ENCODE data around the gene SLC38A10.

Gene SLC38A10

DNA sequence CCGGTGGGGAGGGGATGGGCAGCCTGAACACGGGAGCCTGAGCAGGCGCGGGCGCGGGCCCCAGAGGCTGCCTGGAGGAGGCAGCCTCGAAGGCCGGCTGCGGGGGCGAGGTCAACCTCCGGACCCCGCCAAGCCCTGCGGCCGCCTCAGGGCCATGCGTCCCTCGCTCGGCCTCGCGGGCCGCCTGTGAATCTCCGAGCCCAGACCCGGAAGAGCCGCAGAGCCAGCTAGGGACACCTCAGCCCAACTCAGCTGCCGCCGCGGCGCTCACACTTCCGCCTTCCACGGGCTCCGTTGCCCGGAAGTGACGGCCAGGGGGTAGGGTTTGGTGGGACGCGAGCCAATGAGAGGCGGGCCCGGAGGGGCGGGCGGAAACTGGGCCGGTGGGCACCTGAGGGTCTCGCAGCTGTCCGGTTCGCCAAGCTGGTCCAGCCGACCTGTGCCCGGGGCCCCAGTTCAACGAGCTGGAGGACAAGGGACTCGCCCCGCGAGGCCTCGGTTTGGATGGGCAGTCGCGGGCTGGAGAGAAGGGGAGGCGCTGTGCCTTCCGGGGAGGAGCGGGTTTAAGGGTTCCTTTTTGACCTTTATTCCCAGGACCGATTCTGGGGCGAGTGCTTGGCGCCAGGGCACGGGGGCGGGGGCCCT, at the start of gene SLC38A10:
SLC38A10 (minus strand) TSS at position 277 of the 645 bp plus-strand sequence. CDS start 386 bp downstream, outside the sequence.
- peak; percentile 83 to 87 for DNase-seq (ENCODE audit: low read depth in 2 of 2)

DNA sequence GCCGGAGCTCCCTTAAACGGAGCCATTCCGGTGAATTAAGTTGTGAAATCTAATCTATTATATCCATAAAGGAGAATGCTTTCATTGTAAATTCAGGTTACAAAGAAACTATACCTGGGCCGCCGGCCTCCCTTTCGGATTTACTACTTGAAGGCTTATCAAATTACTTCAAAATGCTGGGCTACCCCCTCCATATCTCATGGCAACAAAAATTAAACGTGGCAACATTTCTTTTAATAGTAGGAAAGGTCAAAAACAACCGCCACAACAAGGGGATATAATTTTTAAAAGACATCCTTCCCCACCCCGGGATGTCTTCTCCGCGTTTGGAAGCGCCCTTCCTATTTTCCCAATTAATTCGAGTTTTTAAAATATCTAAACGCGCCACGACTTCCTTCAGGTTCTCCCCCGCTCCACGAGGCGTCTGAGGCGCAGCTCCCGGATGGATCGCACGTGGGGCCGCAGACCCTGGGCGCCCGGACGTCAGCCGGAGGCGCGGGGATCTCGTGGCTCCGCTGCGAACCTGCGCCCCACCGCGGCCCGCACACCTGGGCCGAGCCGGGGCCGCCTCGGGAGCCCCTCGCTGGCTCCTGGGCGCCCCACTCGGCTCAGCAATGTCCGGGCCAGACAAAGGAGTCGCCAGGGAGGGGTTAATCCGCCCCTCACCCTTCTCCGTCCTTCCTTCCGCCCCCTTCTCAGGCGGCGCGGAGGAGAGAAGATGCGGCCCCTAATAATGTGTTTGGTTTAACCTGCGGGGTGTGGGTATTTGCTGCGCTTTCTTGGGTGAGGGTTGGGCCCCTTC, 47.4 kb upstream of the SLC38A10 start:
- DNase-seq (ENCODE audit: low read depth in 2 of 2): no peak

DNA sequence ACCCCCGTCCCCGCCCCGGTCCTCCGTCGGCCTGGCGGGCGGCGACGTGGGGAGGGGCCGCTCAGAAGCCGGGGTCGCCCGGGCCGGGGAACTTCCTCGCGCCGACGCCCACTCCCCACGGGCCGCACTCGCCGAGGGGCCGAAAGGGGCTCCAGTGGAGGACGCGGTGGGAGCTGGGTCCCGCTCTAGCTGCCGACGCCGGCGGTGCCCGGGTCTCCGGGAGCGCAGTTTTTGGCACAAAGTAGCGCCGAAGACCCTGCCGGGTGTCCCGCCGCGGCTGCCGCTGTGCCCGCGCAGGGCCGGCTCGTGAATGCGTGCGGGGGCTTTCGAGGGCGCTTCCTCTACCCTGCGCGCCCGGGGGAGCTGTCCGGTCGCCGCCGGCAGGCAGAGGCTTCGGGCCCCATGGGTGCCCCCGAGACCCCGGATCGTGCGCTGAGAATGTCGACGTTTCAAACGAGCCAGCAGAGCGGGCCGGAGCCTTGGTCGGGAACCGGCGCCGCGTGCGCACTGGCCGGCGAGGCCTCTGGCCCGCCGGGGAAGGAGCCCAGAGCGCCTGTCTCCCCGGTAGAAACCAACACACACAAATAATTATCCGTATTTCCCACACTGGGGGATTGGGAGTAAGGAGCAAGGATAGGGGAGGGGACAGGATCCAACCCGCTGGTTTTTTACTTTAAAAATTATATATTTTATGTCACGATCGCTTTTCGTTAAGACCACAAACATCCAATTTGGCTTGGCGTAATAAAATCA, 46.6 kb upstream of the SLC38A10 start:
- DNase-seq (ENCODE audit: low read depth in 2 of 2): no peak

- DNase-seq (ENCODE audit: low read depth in 2 of 2): no peak
Measured at GRCh38 chr17:81340607-81341515, 45.8 kb upstream of the SLC38A10 start.

DNA sequence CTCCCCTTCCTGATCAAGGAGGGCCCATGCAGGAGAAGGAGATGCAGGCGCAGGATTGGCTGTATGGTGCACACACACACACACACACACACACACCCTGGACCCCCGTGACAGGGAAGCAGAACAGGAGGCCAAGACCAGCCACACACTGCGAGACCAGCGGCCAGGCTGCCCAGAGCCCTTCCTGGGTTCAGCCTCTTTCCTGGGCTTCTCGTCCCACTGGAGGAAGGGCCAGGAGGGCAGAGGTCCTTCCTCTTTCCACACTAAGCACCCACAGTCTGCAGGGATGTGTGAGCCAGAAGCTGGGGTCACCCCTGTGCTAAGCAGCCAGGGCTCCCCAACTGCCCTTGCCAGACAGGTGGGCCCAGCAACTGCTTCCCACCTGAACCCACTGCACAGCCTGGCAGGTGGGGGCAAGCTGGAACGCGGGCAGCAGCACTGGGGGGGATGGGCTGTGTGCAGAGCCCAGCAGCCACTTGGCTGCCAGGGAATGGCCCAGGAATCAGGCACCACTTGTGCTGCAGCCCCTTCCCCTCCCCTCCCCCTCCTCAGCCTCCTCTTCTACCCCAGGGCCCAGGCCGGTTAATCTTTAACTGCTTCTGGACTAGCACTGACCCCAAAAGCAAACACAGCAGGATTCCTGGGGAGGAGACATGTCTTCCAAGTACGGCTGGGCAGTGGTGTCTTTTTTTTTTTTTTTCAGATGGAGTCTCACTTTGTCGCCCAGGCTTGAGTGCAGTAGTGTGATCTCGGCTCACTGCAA, 44.6 kb upstream of the SLC38A10 start:
- DNase-seq (ENCODE audit: low read depth in 2 of 2): no peak

- no peak for DNase-seq (ENCODE audit: low read depth in 2 of 2)
Measured at GRCh38 chr17:81339191-81339533, 44.1 kb upstream of the SLC38A10 start.

- no peak for DNase-seq (ENCODE audit: low read depth in 2 of 2)
Measured at GRCh38 chr17:81338274-81339190, 43.4 kb upstream of the SLC38A10 start.

DNA sequence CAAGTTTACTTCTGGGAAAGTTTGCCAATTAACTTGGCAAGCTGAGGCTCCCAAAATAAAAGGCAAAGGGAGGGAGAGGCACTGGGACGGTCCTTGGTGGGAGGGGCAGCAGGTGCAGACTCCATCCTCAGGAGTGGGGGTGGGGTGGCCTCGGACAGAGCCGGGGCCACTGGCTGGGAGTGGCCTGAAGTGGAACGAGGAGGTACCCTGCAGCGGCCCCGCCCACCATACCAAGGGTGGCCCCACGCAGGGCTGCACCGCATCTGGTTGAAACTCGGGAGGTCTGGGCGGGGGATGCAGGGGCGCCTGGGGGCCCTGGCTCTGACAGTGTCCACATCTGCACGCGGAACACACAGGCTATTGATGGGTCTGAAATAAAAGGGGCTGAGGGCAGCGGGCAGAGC, 42.4 kb upstream of the SLC38A10 start:
- DNase-seq (ENCODE audit: low read depth in 2 of 2): no peak

GRCh38 chr17:81336930-81337325, 41.8 kb upstream of the SLC38A10 start:
- no peak for DNase-seq (ENCODE audit: low read depth in 2 of 2)

DNA sequence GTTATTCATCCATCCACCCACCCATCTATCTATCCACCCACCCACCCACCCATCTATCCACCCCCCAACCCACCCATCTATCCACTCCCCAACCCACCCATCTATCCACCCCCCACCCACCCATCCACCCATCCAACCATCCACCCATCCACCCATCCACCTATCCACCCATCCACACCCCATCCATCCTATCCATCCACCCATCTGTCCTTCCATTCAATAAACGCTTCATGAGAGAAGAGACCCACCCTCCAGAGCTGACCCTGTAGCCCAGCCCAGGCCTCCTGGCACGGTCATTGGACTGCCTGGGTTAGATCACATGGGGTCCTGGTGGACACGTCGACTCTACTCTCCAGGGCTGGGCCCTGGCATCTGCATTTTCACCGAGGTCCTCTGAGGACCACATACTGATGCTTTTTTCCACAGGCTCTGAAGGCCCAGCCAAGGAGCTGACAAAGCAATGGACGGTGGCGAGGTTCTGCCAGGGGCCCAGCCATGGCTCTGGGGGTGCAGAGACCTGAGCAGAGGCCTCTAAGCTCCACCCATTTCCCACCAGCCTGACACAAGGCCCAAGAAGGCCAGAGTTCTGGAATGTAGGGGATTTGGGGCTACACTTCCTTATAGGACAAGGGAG, 41.3 kb upstream of the SLC38A10 start:
- DNase-seq (ENCODE audit: low read depth in 2 of 2): no peak

DNA sequence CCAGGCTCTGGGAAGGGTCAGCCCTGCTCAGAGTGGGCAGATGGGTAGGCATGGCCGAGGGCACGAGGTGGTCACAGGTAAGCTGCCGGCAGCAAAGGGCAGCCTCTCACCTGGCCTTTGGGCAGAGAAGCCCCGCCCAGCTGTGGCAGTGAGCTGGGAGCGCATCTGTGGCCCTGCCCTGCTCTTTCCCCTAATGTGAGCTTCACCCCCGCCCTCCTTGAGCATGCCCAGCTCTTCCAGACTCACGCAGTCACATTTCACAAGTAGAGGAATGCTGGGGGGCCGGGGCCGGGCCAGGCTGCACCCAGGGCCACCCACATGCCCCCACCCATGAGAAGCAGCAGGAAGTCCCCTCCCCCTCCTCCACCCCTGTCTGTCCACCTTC, 40.7 kb upstream of the SLC38A10 start:
- DNase-seq (ENCODE audit: low read depth in 2 of 2): no peak

GRCh38 chr17:81334987-81335772, 40.1 kb upstream of the SLC38A10 start:
- DNase-seq (ENCODE audit: low read depth in 2 of 2): no peak

- no peak for DNase-seq (ENCODE audit: low read depth in 2 of 2)
Measured at GRCh38 chr17:81334391-81334901, 39.3 kb upstream of the SLC38A10 start.

DNA sequence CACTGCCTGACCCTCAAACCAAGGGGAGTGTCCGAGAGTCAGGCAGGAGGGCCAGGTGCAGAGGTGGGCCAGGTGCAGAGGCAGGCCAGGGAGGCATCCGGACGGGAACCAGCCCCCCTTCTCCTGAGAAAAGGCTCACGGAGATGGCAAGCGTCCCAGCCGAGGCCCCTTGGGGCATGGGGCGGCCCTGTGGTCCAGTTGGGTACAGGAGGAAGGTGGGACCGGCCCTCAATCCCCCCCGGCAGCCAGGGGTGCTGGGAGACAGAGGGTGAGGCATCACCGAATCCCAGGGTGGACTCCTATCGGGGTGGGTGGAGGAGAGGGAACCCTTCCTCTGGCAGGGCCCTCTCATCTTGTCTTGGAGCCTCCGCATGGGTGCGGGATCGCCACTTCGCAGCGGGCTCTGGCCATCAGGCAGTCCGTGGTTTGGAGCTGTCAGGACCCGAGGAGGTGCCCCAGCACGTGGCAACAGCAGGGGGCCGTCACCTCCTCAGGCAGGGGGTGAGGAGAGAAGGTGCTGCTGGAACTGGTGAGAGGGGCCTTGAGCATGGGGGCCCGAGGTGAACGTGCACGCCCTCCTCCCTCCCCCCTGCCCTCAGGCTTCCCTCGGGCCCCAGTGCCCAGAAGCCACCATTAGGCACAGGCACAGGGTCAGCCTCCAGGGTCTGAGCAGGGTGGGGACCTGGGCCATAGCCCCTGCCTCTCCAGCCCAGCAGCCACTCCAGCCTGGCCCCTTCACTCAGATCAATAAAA, 38.7 kb upstream of the SLC38A10 start:
- no peak for DNase-seq (ENCODE audit: low read depth in 2 of 2)

GRCh38 chr17:81332914-81333528, 37.9 kb upstream of the SLC38A10 start:
- DNase-seq (ENCODE audit: low read depth in 2 of 2): no peak

DNA sequence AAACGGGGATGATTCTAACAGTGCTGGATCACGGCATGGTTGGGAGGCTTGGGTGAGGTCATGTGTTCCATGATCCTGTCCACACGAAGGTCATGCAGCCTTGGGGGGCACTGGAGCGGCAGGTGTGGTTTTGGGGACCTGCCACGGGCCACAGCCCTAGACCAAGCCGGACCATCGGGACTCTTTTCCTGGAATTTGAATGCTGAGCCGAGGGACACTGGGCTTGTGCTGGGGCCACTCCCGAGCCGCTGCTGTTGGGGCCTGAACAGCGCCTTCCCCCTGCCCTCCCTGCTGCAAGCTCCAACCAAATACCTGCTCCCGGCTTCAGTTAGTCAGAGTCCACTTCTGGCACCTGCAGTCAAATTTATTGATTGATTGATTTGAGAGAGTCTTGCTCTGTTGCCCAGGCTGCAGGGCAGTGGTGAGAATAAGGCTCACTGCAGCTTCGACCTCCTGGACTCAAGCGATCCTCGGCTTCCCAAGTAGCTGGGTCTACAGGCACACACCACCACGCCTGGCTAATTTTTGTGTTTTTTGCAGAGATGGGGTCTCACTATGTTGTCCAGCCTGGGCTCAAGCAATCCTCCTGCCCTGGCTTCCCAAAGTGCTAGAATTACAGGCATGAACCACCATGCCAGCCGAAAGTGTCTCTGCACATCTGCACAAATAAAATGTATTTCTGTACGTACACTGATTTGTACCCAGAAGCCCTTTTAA, 37.2 kb upstream of the SLC38A10 start:
- no peak for DNase-seq (ENCODE audit: low read depth in 2 of 2)

Data from activated CD4-positive, alpha-beta T cell treated with anti-CD3 and anti-CD28 coated beads for 24 hours (primary cell).